Fibroblast of skin of abdomen (primary cell): ENCODE results near the gene RAB38. TPM values are rescaled to one million over a fixed set of nuclear protein-coding genes. Genes with fewer than 3 reads are reported as not detected.

ENCODE experiments used
- DNase-seq: peaks from one replicate; pipeline ENCODE4 v3.0.0-alpha.2; 2013
- polyA plus RNA-seq, 2 experiments: library from polyadenylated mRNA; unstranded; fragments of 120-200 nt; gene quantifications; one replicate each; pipeline ENCODE4 v1.2.1, GENCODE V29; 2013; ENCODE audit not compliant: insufficient read length in 2 of 2

The RAB38 gene
- polyA plus RNA-seq (2013, experiment 1 of 2; ENCODE audit: insufficient read length): 0.42 TPM
- 0.41 TPM for polyA plus RNA-seq (2013, experiment 2 of 2; ENCODE audit: insufficient read length)

DNA sequence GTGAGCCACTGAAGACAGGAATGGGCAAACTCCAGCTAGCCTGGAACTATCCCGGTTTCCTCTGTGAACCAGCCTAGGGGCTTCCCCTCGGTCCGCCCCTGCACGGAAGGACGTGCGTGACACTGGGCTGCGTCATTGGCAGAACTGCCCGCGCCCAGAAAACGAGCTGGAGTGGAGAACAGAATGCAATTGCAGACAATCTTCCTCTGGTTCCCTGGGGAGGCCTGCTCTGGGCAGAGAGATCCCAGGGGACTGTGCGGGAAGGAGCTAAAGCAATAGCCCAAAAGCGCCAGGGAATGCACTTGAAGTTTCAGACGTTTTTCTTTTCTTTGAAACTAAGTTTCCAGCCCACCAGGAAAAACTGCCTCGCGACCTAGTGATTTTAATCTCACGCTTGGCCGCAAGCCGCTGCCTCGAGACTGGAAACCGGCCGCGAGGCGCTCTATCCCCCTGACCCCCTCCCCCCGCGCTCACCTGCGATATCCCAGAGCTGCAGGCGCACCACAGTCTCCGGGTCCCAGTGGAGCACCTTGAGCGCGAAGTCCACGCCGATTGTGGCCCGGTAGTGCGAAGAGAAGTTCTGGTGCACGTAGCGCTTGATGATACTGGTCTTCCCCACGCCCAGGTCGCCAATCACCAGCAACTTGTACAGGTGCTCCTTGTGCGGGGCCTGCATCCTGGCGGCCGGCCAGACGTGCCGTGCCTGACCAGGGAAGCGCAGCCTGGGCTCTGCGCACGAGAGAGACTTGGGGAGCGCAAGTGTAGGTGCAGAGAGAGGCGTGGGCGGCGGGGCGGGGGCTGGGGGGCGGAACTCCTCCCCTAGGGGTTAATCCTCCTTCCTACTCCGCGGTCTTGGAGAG is at the start of gene RAB38:
Gene RAB38 (minus strand): TSS at position 735 of the 860 bp plus-strand sequence. CDS start 59 bp downstream, at position 676.
- DNase-seq: peak; percentile 61

DNA sequence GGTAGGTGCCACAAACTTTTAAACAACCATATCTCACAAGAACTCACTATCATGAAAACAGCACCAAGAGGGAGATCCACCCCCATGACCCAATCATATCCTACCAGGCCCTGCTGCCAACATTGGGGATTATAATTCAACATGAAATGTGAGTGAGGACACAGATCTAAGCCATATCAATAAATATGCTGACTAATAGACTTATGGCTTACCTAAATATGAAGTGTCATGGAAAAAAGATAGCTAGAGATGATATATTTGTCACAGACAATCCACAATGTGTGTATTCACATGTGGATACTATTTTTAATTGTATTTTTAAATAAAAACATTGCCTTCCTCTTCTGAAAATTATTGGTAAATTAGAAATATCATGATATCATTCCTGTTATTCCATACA is 38.2 kb upstream of the RAB38 start:
- DNase-seq: no peak

DNA sequence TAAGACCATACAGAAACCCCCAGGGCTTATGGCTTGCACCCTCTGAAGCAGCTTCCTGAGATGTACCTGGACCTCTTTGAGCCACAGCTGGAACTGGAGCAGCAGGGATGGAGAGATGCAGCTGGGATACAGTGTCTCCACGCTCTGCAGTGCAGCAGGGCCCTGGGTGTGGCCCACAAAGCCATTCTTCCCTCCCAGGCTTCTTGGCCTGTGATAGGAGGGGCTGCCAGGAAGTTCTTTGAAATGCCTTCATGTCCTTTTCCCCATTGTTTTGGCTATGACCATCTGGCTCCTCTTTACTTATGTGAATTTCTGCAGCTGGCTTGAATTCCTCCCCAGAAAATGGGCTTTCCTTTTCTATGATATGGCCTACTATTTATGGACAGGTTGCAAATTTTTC is 37.1 kb upstream of the RAB38 start:
- DNase-seq: no peak

DNA sequence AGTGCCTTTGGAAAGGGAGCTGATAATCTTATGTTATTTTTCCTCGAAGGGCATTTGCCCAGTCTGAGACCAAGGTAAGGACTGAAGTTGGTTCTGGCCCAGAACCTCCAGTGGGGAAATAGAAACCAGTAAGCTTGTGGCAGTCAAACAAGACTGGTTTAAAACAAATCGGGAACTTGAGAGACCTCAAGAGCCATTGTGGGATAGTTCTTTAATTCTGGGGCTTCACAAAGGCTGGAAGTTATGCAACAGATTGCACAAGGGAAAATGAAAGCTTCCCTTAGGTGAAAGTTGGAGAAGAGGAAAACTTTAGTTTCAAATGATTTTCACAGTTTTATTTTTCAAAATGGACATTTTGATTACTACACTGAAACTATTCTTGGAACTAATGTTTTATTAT is 33.5 kb upstream of the RAB38 start:
- no peak for DNase-seq

DNA sequence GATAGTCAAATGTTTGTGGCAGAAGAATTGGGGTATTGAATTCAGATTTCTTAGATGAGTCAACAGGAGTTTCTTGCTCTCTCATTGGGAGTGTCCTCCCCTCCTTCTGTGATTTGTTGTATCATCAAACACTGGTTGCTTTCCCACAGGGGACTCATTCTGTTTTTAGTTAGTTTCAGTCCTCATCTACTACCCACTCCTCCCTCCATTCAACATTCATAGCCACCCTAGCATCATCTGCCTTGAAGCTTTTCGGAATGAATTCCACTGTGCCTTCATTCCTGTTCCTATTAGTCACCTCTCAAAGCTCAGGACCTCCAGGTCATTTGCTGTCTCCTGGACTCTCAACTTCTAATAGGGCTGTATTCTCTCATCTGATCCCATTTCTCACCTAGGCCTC is 31.5 kb upstream of the RAB38 start:
- peak; percentile 4 for DNase-seq

DNA sequence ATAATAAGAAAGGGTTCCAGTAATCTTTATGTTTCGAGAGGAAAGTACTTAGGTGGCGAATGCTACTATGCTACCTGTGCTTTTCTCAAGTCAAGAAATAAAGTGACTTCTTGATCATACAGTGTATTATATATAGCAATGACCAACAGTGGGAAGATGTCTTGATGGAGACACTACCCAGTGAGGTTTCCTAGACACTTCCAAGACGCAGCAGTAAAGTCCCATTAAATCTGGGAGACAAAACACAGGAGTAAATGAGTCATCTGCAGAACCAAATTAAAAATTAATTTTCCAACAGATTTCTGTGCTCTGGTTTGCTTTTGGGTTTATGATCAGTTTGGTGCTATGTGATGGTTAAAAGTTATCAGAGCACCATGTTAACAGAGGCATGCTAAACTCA is 29.1 kb upstream of the RAB38 start:
- DNase-seq: no peak

DNA sequence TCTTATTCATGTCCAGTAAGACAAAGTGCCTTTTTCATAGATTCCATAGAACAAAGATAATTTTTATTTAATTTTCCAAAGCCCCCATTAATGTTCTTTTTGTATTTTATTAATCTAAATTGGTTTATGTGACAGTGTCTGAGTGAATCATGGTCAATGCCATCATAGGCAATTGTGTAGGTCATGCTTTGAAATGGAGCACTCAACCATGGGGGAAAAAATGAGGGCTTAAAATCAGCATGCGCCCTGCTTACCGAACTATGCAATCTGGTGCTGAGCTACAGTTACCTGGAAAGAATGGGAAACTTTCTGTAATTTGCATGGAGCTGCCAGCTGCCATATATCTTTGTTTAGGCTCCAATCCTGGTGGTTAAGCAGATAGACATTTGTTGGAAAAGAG is 28.4 kb upstream of the RAB38 start:
- DNase-seq: no peak

DNA sequence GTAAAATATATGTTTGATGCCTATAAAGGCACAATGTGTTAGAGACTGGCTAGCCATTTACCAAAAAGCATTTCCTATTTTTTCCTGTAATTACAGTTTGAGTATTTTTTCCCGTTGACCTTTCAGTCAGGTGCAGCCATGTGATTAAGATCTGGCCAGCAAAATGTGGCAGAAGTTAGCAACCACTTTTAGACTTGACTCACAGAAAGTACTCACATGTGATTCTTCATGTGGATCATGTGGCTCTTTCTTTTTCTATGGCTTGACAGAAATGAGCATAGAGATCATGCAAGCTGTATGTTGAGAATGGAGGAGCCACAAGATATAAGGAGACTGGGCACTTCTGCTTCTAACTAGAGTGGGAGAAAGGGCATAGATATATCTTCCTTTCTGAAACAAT is 27.3 kb upstream of the RAB38 start:
- DNase-seq: no peak

DNA sequence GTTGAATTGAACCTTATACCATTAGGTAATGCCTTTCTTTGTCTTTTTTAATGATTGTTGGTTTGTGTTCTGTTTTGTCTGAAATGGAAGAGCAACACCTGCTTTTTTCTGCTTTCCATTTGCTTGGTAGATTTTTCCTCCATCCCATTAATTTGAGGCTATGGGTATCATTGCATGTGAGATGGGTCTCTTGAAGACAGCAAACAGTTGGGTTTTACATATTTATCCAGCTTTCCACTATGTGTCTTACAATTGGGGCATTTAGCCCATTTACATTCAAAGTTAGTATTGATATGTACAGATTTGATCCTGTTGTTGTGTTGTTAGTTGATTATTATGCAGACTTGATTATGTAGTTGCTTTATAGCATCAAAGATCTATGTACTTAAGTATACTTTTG is 21.1 kb upstream of the RAB38 start:
- no peak for DNase-seq

DNA sequence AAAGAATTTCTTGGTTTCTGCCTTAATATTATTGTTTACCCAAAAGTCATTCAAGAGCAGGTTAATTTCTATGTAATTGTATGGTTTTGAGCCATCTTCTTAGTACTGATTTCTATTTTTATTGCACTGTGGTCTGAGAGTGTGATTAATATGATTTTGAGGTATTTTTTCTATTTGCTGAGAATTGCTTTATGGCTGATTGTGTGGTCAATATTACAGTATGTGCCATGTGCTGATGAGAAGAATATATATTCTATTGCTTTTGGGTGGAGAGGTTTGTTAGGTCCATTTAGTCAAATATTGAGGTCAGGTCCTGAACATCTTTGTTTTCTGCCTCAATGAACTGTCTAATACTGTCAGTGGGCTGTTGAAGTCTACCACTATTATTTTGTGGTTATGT is 20.7 kb upstream of the RAB38 start:
- no peak for DNase-seq

DNA sequence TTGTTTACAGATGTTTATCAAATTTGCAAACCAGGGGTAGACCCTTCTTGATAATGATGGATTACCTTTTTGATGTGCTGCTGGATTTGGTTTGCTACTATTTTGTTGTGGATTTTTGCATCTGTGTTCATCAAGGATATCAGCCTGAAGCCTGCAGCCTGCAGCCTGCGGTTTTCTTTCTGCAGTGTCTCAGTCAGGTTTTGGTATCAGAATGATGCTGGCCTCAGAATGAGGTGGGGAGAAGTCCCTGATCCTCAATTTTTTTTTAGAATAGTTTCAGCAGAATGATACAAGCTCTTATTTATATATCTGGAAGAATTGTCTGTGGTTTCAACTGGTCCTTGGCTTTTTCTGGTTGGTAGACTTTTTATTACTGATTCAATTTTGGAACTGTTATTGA is 19.7 kb upstream of the RAB38 start:
- no peak for DNase-seq

DNA sequence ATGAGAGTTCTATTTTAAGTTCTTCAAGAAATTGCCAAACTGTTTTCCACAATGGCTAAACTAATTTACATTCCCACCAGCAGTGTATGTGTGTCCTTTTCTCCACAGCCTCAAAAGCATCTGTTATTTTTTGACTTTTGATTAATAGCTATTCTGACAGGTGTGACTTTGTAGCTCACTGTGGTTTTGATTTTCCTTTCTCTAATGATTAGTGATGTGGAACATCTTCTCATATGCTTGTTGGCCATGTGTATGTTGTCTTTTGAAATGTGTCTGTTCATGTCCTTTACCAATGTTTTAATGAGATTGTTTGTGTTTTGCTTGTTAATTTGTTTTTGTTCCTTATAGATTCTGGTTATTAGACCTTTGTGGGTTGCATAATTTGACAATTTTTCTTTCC is 18.0 kb upstream of the RAB38 start:
- DNase-seq: no peak

DNA sequence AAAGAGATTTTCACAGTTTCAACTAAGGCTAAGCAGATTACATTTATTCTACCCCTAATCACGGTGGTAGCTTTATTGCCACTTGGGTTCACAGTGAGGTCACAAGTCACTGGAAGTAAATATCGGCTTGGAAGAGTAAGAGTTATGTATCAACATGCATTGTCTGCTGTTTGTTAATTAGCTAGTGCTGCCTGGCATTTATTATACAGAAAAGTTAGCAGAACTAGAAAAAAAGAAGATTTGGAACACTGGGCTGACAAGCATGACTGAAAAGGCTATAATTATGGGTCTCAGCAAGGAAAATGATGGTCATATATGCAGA is 13.7 kb upstream of the RAB38 start:
- DNase-seq: no peak

DNA sequence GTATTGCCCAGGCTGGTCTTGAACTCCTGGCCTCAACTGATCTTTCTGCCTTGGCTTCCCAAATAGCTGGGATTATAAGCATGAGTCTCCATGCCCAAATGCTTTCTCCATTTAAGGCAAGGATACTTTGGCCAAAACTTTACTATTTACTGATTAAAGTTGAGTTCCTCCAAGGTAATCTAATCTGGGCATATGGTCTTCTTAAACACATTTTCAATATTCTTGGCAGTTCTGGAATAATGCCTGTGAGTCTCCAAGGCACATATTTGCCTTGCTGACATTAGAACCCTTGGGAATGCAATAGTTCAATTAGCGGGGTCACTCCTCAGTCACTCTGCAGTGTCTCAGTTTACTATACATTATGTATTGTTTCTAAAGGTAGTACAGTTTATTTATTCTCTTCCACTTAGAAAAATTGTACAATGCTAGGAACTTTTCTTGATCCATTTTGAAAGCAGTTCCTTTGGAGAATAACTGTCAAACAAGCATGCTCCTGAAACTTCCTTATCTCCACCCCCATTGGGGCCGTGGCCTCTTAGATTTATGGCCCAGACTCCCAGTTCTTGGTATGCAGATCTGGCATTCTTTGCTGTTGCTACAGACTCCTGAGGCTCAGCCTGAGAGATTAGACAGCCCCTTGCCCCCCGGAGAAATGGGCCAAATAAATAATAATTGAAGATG is 13.1 kb upstream of the RAB38 start:
- DNase-seq: peak; percentile 63

DNA sequence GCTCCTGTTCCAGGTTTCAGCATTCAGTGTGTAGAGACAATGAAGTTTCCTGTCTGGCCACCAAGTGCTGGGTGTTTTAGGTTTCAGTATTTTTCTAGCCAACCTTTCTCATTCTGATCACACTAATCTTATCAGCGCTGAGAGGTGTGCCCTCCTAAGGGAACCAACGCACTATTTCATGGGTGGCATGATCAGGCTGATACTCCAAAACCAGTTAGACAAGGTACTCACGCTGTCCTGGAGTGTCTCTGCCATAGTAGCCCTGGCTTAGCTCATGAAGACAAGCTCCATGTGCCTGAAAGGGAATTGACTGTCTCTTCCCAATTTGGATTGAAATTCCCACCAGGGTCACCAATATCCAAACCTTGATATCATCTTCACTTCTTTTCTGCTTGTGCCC is 8.0 kb upstream of the RAB38 start:
- DNase-seq: no peak

DNA sequence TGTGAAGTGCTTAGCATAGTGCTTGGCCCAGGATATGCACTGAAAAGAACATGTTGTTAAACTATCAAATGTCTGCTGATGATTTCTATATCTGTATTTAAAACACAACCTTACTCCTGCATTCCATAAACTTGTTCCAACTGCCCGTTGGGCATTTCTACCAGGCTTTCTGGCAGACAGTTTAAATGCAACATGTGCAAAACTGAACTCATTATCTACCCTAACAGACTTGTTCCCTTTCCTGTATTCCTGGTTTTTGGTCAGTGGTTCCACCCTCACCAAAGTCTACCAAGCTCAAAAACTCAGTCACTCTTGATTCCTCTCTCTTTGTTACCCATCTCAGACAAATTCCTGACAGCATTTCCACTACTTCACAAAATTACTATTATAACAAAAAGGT is 6.5 kb upstream of the RAB38 start:
- DNase-seq: no peak

DNA sequence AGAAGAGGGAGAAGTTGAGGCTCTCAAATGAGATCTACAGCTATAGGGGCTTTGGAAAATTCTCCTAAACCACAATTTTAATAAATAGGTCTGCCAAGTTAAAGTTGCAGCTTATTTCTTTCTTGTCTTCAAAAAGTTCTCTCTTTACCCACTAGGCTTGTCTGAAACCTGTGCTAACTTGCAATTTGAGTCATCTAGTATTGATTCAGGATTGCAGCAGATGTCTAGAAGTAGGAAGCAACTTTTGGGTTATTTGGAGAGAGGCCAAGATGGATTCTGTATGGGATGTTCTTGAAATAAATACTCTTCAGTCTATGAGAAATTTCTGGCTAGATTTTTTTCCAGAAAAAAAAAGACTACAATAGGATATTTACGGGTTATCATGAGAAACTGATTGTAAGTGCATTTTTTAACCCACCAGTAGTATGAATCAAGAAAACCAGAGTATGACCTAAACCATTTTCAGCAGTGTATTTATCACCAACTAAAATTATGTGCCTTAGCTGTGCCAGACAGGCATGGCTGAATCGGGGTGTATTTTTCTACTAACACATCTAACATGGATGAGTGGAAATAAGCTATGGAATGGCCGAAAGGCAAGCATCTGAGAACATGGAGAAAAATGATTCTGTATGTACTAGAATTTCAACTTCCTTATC is 4.9 kb upstream of the RAB38 start:
- DNase-seq: peak; percentile 48

DNA sequence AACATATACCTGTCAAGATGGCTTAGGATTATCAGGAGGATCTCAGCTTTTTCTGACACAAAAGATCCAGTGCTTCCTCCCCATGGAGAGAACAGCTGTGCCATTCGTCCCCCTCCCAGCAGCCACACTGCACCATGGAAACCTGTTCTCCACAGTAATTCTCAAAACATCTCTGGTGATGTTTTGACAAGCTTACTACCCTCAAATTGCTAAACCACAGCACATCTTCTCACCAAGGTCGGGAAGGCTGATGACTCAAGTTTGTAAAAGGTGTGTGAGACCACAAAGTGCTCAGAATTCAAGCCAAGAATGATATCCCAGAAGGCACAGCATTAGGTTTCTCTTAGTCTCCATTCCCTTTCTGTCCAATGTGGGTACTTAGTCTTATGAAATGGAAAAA is 3.9 kb upstream of the RAB38 start:
- DNase-seq: peak; percentile 67

DNA sequence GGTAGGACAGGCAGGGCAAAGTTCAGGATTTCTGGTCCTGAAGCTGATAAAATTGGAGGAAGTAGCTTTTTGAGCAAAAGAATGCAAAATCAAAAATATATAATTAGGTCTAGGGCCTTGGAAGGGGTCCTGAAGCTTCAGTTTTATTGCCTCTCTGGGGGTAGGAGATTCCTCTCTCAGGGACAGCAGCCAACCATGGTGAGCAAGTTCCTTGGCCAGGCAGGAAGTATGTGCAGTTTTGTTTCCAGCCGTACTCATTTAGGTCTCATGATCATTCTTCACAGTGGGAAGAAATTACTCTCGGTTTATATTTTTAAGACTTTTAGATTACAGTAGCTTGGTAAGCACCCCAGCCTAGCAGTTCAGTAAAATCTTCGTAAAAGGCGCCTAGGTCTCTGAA is 2.9 kb upstream of the RAB38 start:
- DNase-seq: peak; percentile 37

DNA sequence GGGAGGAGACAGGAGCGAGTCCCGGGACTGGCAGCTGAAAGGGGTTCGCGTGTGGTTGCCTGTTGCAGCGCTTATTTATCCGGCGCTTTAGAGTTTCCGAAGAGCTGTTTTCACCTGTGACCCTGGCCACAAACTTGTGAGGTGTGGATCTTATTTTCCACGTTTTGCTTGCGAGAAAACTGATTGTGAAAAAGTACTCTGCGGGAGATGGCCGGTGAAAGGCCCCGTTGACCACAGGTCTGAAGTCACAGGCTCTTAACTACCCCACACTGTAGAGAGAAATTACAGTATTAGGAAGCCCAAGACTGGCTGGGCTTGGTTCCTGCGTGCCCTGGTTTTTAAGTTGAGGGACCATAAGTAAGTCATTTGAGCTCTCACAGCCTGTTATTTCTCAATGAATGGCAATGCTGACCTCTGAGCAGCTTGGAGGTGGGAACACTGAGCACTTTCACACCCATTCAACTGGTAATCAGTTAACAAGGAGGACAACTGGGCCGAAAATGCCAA is 379 bp upstream of the RAB38 start:
- no peak for DNase-seq

DNA sequence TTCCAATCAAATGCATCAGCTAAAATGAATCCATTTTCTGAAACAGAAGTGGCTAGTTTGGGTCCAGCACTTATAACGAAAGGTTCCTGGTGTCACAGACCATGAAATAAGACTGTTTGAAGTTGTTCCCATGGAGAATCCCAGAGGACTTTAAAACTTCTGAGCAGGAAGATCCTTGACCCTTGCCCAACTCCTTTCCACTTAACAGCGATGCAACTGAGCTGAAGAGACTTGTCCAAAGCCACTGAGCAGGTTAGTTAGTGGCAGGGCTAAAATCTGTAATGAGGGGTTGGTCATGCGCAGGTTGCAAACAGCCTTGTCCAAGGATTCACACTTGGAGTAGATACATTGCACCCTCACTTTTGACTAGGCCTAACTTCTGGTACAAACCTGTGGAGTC is 1.3 kb downstream of the RAB38 start:
- DNase-seq: no peak

DNA sequence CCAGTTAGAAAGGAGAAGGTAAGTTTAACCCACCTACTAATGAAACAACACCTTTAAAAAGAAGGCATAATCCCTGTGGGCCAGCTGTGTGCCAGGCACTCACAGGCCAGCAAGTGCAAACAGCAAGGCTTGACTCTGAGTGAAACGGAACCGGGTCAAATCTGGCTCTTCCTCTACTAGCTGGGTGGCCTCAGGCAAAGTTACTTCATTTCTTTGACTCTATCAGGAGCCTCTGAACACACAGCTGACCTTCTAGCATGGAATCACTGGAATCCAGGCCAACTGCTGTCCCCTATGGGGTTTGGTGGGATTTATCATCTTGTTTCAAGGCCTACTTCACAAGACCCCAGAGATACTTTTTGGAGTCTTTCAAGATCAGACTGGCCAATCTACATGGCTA is 3.3 kb downstream of the RAB38 start:
- no peak for DNase-seq

DNA sequence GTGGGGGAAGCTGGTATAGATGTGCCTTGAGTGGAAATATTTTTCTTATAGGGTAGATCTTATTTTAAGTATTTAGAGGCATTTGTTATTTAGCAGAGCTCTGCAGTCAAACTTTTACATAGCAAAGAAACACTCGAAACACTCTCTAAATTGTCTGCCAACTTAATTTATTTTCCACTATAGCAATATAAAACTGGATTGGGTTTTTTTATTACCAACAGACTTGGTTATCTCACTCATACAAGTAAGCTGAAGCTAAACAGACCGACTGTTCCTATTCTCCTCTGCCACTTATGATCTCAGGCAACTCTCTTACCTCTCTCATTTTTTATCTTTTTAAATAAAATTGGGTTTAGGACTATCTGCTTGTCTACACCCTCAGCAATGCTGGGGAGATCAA is 4.6 kb downstream of the RAB38 start:
- DNase-seq: no peak

DNA sequence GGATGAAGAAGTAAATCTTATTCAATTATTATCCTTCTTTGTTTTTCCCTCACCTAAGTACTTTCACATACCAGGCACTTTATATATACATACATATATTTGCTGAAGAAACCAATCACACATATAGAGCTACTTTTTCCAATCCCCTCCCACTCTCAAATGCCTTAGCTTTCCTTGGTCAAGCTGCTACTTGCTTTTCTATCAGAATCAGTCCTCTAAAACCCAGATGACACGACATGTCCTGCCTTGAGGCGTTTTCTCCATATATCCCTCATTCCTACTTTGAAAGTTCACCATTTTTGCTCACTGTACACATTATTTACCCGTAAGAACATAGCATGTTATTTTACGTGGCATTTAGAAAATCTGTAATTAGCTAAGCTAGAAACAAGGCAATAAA is 5.4 kb downstream of the RAB38 start:
- no peak for DNase-seq
